ENCODE data around the gene ASB18. TPM values are rescaled to one million over a fixed set of nuclear protein-coding genes. Genes with fewer than 3 reads are reported as not detected.

ASB18 gene
- polyA plus RNA-seq, 3 donors = not detected

DNA sequence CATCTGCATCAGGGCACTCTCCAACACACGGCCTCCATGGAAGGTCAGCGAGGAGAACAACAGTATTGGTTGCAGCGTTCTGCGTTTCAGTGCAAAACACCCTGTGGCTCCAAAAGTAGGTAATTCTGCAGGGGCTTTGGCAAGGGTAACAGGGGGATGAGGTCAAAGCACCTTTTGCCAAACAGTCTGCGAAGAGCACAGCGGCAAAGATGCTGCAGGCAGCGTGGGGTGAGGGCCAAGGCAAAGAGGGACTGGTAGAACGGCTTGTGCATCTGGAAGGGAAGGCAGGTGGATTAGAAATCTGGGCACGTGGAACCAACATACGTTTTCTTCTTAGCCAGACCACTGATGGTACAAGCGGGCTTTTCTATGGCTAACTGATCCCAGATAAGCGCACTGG lies 69.4 kb downstream of the ASB18 start:
- no peaks in the 10 kb centered on the region for H3K9me3 ChIP-seq (replicated peaks in 1 of 2; ENCODE audit: control insufficient read depth in 1 of 2, insufficient read depth in 1 of 2, low read length in 2 of 2)
- H3K9ac ChIP-seq (ENCODE audit: insufficient read depth, low read length, poor library complexity, severe bottlenecking) = no peak overlapping the region
- no peaks in the 10 kb centered on the region for H3K79me2 ChIP-seq (ENCODE audit: insufficient read depth, low read length)
- Mint-ChIP-seq H3K9me3 (peaks cover 0 to 6% (median 2%) of the 10 kb centered on the region in 7 donors), H3K27me3 (ENCODE audit: low read depth in 3 of 3) (peaks cover 3 to 11% (median 10%) of the 10 kb centered on the region in 3 donors), H3K27ac (no peak overlapping the region), H3K4me1 (no peaks in the 10 kb centered on the region), H3K4me3 (no peak overlapping the region), H3K36me3 (no peaks in the 10 kb centered on the region)
- TF ChIP-seq, protein P1, sequence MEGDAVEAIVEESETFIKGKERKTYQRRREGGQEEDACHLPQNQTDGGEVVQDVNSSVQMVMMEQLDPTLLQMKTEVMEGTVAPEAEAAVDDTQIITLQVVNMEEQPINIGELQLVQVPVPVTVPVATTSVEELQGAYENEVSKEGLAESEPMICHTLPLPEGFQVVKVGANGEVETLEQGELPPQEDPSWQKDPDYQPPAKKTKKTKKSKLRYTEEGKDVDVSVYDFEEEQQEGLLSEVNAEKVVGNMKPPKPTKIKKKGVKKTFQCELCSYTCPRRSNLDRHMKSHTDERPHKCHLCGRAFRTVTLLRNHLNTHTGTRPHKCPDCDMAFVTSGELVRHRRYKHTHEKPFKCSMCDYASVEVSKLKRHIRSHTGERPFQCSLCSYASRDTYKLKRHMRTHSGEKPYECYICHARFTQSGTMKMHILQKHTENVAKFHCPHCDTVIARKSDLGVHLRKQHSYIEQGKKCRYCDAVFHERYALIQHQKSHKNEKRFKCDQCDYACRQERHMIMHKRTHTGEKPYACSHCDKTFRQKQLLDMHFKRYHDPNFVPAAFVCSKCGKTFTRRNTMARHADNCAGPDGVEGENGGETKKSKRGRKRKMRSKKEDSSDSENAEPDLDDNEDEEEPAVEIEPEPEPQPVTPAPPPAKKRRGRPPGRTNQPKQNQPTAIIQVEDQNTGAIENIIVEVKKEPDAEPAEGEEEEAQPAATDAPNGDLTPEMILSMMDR (IDR thresholded peaks at IDR 0.05) = no peak
- no peaks in the 10 kb centered on the region for H4K20me1 ChIP-seq (ENCODE audit: insufficient read depth, low read length)
- DNase-seq = no peak
- H3K27me3 ChIP-seq (ENCODE audit: control insufficient read depth in 2 of 2, insufficient read depth in 2 of 2, low read length in 2 of 2) = peaks cover 0 to 3% of the 10 kb centered on the region in 2 donors
- intact Hi-C loops (cut with micrococcal nuclease) = no loop called here
- H3K4me2 ChIP-seq (replicated peaks; ENCODE audit: extremely low read depth, low read length, poor library complexity, severe bottlenecking) = no peak overlapping the region
- WGBS (ENCODE audit: insufficient coverage) = 93% methylated on average over 7 of the region's 12 CpGs
- no peak overlapping the region for H3K27ac ChIP-seq (ENCODE audit: low read depth in 1 of 2, low read length in 2 of 2)
- no peaks in the 10 kb centered on the region for H3K4me1 ChIP-seq (ENCODE audit: control insufficient read depth in 1 of 2, insufficient read depth in 2 of 2, low read length in 2 of 2)
- no peaks in the 10 kb centered on the region for H3K36me3 ChIP-seq (replicated peaks in 1 of 2; ENCODE audit: control insufficient read depth in 1 of 2, insufficient read depth in 2 of 2, low read length in 2 of 2)
- no peak overlapping the region for H3K4me3 ChIP-seq (replicated peaks in 1 of 3; ENCODE audit: low read depth in 2 of 3, low read length in 3 of 3)
- H2AFZ ChIP-seq (ENCODE audit: insufficient read depth, low read depth, low read length, poor library complexity, severe bottlenecking) = no peak overlapping the region

DNA sequence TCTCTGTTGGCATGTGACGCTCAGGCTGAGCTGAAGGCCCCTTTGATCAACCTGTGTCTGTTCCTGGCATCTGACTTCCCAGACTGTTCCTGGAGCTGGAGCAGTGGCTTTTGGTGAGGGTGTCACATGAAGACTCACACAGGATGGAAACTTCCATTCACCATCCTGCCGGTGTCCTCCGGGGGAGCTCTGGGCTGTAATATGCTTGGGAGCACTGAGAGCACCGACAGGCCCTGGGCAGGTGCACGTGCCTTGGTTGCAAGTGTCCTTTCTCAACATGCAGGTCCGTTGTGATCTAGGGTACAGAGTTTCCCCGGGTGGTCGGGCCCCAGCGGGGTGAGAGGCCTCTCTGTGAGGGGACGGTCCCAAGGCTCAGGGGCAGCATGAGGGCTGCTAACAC lies 71.2 kb downstream of the ASB18 start:
- TF ChIP-seq, protein P1 (IDR thresholded peaks at IDR 0.05) = no peak

More for the DNA sequence above, 71.2 kb downstream of the ASB18 start:
- Histone ChIP-seq H3K9me3 (replicated peaks in 1 of 2; ENCODE audit: control insufficient read depth in 1 of 2, insufficient read depth in 1 of 2, low read length in 2 of 2) (no peaks in the 10 kb centered on the region), H3K27me3 (ENCODE audit: control insufficient read depth in 2 of 2, insufficient read depth in 2 of 2, low read length in 2 of 2) (peaks cover 0 to 3% of the 10 kb centered on the region in 2 donors), H2AFZ (ENCODE audit: insufficient read depth, low read depth, low read length, poor library complexity, severe bottlenecking) (no peak overlapping the region), H4K20me1 (ENCODE audit: insufficient read depth, low read length) (no peaks in the 10 kb centered on the region), H3K4me3 (replicated peaks in 1 of 3; ENCODE audit: low read depth in 2 of 3, low read length in 3 of 3) (no peak overlapping the region), H3K4me1 (ENCODE audit: control insufficient read depth in 1 of 2, insufficient read depth in 2 of 2, low read length in 2 of 2) (no peaks in the 10 kb centered on the region), H3K36me3 (replicated peaks in 1 of 2; ENCODE audit: control insufficient read depth in 1 of 2, insufficient read depth in 2 of 2, low read length in 2 of 2) (no peaks in the 10 kb centered on the region), H3K27ac (ENCODE audit: low read depth in 1 of 2, low read length in 2 of 2) (no peak overlapping the region), H3K9ac (ENCODE audit: insufficient read depth, low read length, poor library complexity, severe bottlenecking) (no peak overlapping the region), H3K79me2 (ENCODE audit: insufficient read depth, low read length) (no peaks in the 10 kb centered on the region), H3K4me2 (replicated peaks; ENCODE audit: extremely low read depth, low read length, poor library complexity, severe bottlenecking) (no peak overlapping the region)
- WGBS (ENCODE audit: insufficient coverage) = 77% methylated on average over 6 of the region's 10 CpGs
- H3K9me3 Mint-ChIP-seq = peaks cover 0 to 4% (median 1%) of the 10 kb centered on the region in 7 donors
- peaks cover 3 to 7% (median 6%) of the 10 kb centered on the region in 3 donors for H3K27me3 Mint-ChIP-seq (ENCODE audit: low read depth in 3 of 3)
- intact Hi-C loops (cut with micrococcal nuclease) = no loop called here
- H3K4me1 Mint-ChIP-seq = no peaks in the 10 kb centered on the region
- H3K27ac Mint-ChIP-seq = no peak overlapping the region
- H3K4me3 Mint-ChIP-seq = no peak overlapping the region
- H3K36me3 Mint-ChIP-seq = no peaks in the 10 kb centered on the region
- DNase-seq = no peak
